ENCODE data around the gene SETD1B. TPM values are rescaled to one million over a fixed set of nuclear protein-coding genes. Genes with fewer than 3 reads are reported as not detected.

Gene SETD1B
- polyA plus RNA-seq, 1 experiment, result 1.1 TPM

- POLR2A ChIA-PET, result no interaction called here
- H3K27me3 ChIP-seq (ENCODE audit: control insufficient read depth, insufficient read depth, low read length), result no peaks in the 10 kb centered on the region
- no peak overlapping the region for H3K27ac ChIP-seq (ENCODE audit: low read depth, low read length)
- H3K9me3 ChIP-seq (ENCODE audit: control insufficient read depth, insufficient read depth, low read length), result no peaks in the 10 kb centered on the region; the same call in 1 of the 2 replicates
- no peak overlapping the region for H3K4me3 ChIP-seq (ENCODE audit: low read depth, low read length)
- CTCF ChIA-PET, result interaction anchor here (0.6 kb wide), 1 partner anchor 15 kb away, joined by 3 read pairs; no protein-coding TSS in a partner anchor
- DNase-seq (ENCODE audit: low read depth, low spot score), result no peak
- no peak for TF ChIP-seq CTCF (IDR thresholded peaks at IDR 0.05; ENCODE audit: low read depth, low read length)
These were observed 15.6 kb downstream of the SETD1B start for GRCh38 chr12:121819212-121819949.

- Histone ChIP-seq H3K27ac (ENCODE audit: low read depth, low read length) (no peak overlapping the region), H3K27me3 (ENCODE audit: control insufficient read depth, insufficient read depth, low read length) (no peaks in the 10 kb centered on the region), H3K4me3 (ENCODE audit: low read depth, low read length) (no peak overlapping the region), H3K9me3 (ENCODE audit: control insufficient read depth, insufficient read depth, low read length) (no peaks in the 10 kb centered on the region; the same call in 1 of the 2 replicates)
- TF ChIP-seq CTCF (IDR thresholded peaks at IDR 0.05; ENCODE audit: low read depth, low read length), result no peak
- POLR2A ChIA-PET, result interaction anchor here (1.4 kb wide), 1 partner anchor 68 kb away, joined by 3 read pairs; the partner anchor contains the start of gene PSMD9
- DNase-seq (ENCODE audit: low read depth, low spot score), result no peak
- CTCF ChIA-PET, result interaction anchor here (1.0 kb wide), 1 partner anchor 8 kb away, joined by 3 read pairs; no protein-coding TSS in a partner anchor
These were observed 16.2 kb downstream of the SETD1B start for GRCh38 chr12:121820056-121820455.

GRCh38 chr12:121822393-121823100 lies 18.7 kb downstream of the SETD1B start:
- no peak overlapping the region for H3K27ac ChIP-seq (ENCODE audit: low read depth, low read length)
- CTCF ChIA-PET, result interaction anchor here (1.4 kb wide), 1 partner anchor 11 kb away, joined by 5 read pairs; no protein-coding TSS in a partner anchor
- no peak overlapping the region for H3K4me3 ChIP-seq (ENCODE audit: low read depth, low read length)
- DNase-seq (ENCODE audit: low read depth, low spot score), result no peak
- no peaks in the 10 kb centered on the region; the same call in 1 of the 2 replicates for H3K9me3 ChIP-seq (ENCODE audit: control insufficient read depth, insufficient read depth, low read length)
- POLR2A ChIA-PET, result no interaction called here
- no peak for TF ChIP-seq CTCF (IDR thresholded peaks at IDR 0.05; ENCODE audit: low read depth, low read length)
- no peaks in the 10 kb centered on the region for H3K27me3 ChIP-seq (ENCODE audit: control insufficient read depth, insufficient read depth, low read length)

GRCh38 chr12:121823101-121823726 lies 19.4 kb downstream of the SETD1B start:
- TF ChIP-seq CTCF (IDR thresholded peaks at IDR 0.05; ENCODE audit: low read depth, low read length), result peak; percentile 11; the same call in 1 of the 2 replicates
- POLR2A ChIA-PET, result no interaction called here

More at GRCh38 chr12:121823101-121823726, 19.4 kb downstream of the SETD1B start:
- H3K27ac ChIP-seq (ENCODE audit: low read depth, low read length), result no peak overlapping the region
- no peak overlapping the region for H3K4me3 ChIP-seq (ENCODE audit: low read depth, low read length)
- no peaks in the 10 kb centered on the region for H3K27me3 ChIP-seq (ENCODE audit: control insufficient read depth, insufficient read depth, low read length)
- H3K9me3 ChIP-seq (ENCODE audit: control insufficient read depth, insufficient read depth, low read length), result no peaks in the 10 kb centered on the region; the same call in 1 of the 2 replicates
- DNase-seq (ENCODE audit: low read depth, low spot score), result no peak
- CTCF ChIA-PET, result interaction anchor here (0.6 to 3.8 kb wide), 3 partner anchors 11 to 71 kb away, joined by 3 to 20 read pairs (median 5); no protein-coding TSS in a partner anchor
